ENCODE measurements around the gene SERPINB11.
"Not testable (repeated sequence)": the region's sequence is repeated elsewhere in the genome, so short reads cannot be mapped to it uniquely, and the experiment has no call there.

Gene SERPINB11, protein sequence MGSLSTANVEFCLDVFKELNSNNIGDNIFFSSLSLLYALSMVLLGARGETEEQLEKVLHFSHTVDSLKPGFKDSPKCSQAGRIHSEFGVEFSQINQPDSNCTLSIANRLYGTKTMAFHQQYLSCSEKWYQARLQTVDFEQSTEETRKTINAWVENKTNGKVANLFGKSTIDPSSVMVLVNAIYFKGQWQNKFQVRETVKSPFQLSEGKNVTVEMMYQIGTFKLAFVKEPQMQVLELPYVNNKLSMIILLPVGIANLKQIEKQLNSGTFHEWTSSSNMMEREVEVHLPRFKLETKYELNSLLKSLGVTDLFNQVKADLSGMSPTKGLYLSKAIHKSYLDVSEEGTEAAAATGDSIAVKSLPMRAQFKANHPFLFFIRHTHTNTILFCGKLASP

DNA sequence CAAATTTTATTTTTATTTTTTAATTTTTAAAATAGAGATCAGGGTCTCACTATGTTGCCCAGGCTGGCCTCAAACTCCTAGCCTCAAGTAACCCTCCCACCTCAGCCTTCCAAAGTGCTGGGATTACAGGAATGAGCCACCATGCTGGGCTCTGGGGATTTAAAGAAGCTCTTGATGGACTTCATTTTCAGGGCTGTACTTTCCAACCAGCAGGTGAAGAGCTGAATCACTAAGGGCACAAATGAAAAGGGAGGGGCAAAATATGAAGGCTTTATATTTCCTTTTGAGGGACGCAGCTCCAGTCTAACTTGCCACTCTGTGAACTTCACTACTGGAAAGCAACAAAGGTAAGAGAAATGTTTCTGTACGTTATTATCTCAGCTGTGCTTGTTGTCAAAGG is at the start of gene SERPINB11:
Gene SERPINB11 (plus strand): TSS at position 301 of the 400 bp plus-strand sequence. CDS start 7,234 bp downstream, outside the sequence.
- DNase-seq (ENCODE audit: low read depth): no peak

GRCh38 chr18:63658920-63659319 is 43.8 kb upstream of the SERPINB11 start:
- not testable (repeated sequence) for DNase-seq (ENCODE audit: low read depth)

GRCh38 chr18:63661750-63662149 is 41.0 kb upstream of the SERPINB11 start, which contains the start of gene SERPINB3:
SERPINB3 (minus strand) TSS chr18:63661893; CDS start chr18:63661216, 677 bp downstream.
- not testable (repeated sequence) for DNase-seq (ENCODE audit: low read depth)

- DNase-seq (ENCODE audit: low read depth): no peak
Observed at GRCh38 chr18:63664571-63664970, 38.2 kb upstream of the SERPINB11 start.

DNA sequence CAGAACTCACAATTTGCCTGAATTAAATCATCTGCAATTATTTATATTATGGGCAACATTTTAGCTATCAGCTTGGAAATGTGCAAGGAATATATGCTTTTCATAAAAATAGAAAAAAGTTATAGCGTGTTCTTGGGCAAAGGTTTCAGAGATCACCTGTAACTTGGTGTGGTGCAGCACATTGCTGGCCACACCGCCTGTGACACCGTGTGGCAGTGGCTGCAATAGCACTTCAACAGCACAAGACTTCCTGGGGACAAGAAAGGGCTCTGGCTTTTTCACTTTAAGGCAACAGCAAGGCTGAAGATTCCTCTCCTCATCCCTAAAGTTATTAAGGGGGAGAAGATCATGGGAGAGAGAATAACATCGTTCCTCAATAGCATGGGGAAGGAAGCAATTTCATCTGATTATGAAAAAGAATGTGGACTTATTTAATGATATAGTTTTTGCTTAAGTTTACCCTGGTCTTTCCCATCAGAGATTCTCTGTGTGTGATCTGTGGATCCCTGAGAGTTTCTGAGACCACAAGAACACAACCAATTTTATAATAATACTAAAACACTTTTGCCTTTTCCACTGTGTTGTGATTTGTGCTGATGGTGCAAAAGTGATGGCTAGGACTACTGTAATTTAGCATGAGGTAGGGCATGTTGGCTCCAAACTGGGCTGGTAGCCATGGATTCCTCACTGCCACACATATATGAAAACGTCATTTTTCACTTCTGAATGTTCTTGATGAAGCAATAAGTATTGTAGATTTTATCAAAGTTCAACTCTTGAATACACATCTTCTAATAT is 26.0 kb upstream of the SERPINB11 start:
- no peak for DNase-seq (ENCODE audit: low read depth)

DNA sequence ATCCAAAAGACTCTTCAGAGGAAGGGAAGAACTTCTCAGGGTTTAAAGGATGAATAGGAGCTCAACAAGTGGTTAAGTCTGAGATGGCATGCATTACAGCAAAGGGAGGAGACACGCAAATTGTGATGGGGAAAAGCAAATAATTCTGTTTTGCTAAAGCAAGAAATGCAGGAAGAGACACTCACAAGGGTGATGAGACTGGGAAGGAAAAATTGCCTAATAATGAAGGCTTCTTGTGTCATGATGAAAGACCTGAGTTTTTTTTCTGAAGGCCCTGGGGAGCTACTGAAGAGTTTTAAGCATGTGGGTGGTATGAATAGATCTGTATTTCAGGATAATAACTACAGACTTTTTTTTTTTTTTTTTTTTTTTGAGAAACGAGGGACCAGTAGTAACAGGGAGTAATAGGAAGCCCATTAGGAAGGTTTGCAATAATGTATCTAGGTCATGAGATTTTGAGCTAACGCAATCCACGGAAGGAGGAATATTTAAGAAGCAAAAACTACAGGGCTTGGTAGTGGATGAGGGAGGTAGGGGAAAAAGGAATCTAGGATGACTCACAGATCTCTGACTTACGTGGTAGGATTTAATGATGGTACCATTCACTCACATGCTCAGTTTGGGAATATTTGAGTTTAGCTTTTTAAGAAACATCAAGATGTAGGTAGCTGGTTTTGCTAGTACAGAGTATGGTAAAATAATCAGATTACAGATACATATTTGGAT is 25.1 kb upstream of the SERPINB11 start:
- DNase-seq (ENCODE audit: low read depth): no peak

GRCh38 chr18:63679820-63680606 is 22.7 kb upstream of the SERPINB11 start:
- no peak for DNase-seq (ENCODE audit: low read depth)

DNA sequence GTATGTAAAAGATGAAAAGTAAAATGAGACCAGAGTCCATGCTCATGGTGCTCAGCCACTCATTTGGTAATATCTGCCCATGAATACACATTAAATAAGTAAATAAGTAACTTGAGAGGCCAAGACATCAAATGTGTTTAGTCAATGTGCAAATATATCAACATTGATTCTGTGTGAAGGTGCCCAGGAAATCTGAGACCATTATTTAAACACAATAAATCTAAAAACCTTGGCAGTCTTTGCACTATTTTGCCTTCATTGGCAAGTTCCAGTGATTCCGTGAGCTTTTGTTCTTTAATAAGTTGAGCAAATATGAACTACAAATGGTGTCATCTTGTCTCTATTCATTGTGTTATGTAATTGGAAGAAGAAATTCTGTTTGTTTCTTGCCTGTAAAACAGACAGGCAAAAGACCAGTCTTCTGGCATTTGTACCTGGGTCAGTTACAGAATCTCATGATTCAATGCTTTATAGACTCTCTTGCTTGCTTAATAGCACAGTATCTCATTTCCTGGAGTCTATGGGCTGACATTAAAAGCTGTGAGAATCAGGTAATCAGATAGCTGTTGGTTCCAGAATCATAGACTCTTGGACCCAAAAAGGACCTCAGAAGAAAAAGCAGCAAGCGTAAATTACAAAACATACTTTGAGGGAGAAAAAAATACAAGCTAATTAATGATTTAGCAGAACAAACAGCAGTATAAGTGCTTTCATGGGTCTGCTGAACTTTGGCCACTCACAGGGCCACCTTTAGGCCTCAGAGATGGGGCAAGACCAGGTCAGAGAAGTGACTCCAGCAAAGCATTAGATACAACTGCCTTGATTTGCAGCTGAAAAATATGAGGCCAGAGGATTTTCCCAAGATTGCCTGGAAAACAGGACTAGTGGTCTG is 21.1 kb upstream of the SERPINB11 start:
- DNase-seq (ENCODE audit: low read depth): no peak

GRCh38 chr18:63683152-63683551 is 19.6 kb upstream of the SERPINB11 start:
- DNase-seq (ENCODE audit: low read depth): no peak

DNA sequence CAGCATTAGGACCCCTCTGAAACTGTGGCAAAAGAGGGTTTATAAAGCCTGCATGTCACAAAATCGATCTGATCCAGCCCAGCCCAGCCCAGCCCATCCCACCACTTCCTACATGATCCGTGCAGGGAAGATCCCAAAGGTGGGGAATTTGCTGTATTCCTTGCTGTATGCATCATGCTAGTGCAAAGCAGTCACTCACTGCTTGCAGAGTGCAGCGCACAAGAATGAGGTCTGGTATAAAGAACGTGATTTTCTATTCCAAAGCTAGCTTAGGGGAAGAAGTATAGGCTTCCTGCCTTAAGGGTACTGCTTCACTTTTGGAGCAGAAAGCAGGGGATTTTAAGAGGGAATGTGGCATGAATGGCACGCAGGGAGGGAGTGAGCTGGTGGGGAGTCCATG is 18.9 kb upstream of the SERPINB11 start:
- DNase-seq (ENCODE audit: low read depth): no peak

- DNase-seq (ENCODE audit: low read depth): no peak
Observed at GRCh38 chr18:63684718-63685117, 18.0 kb upstream of the SERPINB11 start.

GRCh38 chr18:63686871-63687270 is 15.9 kb upstream of the SERPINB11 start:
- DNase-seq (ENCODE audit: low read depth): no peak

GRCh38 chr18:63689064-63689463 is 13.7 kb upstream of the SERPINB11 start:
- DNase-seq (ENCODE audit: low read depth): no peak

- no peak for DNase-seq (ENCODE audit: low read depth)
Observed at GRCh38 chr18:63697097-63697660, 5.6 kb upstream of the SERPINB11 start.

GRCh38 chr18:63700501-63700900 is 2.3 kb upstream of the SERPINB11 start:
- DNase-seq (ENCODE audit: low read depth): no peak

GRCh38 chr18:63701952-63702351 is 808 bp upstream of the SERPINB11 start:
- no peak for DNase-seq (ENCODE audit: low read depth)

DNA sequence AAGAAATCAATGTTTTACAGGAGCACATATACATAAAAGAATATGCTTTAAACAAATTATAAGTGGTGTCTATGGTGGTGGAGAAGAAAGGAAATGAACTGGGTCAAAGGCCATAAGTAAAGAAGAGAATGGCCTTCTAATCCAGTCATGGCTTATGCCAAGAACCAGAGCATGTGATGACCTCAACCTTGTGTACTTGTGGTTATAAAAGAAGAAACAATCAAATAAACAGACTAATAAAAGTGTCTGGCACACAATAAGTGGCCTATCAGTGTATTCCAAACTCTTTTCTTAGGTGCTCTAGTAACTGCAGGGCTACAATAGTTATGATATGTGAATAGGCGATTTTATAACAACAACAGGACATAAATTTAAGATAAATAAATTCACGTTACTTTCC is 2.6 kb downstream of the SERPINB11 start:
- no peak for DNase-seq (ENCODE audit: low read depth)

- DNase-seq (ENCODE audit: low read depth): no peak
Observed at GRCh38 chr18:63707816-63708215, 5.1 kb downstream of the SERPINB11 start.

DNA sequence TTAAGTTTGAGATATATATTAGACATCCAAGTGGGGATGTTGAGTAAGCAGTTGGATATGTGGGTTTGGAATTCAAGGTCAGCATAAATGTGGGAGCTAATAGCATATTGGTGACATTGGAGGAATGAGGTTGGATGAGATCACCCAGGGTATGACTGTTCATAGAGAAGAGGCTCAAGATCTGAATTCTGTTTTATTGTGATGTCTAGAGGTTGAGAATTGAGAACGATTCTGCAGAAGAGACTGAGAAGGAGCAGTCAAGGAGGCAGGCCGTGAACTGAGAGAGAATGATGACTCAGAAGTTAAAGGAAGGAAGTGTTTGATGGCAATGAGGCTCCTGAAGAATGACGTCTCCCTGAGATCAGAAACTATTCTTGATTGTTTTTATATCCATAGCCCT is 5.9 kb downstream of the SERPINB11 start:
- DNase-seq (ENCODE audit: low read depth): no peak

Data from activated T-helper 1 cell treated with Interleukin-2 at 50 U/mL for 16 hours (primary cell).